ENCODE measurements around the gene LILRA6.
"Not testable (repeated sequence)": the region's sequence is repeated elsewhere in the genome, so short reads cannot be mapped to it uniquely, and the experiment has no call there.

DNA sequence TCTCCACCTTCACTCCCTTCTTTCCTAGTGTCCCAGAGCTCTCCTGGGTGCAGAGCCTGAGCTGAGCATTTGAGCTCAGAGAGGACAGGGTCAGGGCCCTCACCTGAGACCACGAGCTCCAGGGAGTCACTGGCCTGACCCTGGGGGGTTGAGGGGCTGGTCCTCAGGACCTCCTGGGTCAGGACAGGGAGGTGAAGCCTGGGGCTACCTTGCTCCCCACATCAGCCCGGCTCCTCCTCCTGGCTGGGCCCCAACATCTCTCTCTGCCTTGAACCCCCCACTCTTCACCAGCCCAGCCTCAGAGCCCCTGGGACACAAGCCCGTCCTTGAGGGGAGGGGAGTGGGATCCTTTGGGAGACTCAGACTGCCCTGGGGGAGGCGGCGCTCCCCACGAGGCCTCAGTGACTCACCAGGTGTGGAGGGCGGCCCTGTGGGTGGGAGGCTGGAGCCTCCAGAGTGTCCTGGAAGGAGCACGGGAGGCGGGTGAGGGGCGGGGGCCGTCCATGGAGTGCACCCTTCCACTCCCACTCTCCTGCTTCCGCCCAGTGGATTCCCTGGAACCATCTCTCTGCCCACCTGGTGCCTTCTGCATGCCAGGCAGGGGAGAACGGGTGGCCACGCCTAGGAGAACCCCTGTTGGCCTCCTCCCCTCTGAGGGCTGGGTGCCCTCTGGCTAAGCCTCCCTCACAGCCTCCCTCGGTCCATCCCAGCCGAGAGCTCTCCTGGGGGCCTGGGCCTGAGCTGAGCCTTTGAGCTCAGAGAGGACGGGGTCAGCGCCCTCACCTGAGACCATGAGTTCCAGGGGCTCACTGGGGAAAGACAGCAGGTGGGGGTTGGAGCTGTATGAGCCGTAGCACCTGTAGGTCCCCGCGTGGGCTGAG is 2.9 kb downstream of the LILRA6 start:
- TF ChIP-seq, protein P1, sequence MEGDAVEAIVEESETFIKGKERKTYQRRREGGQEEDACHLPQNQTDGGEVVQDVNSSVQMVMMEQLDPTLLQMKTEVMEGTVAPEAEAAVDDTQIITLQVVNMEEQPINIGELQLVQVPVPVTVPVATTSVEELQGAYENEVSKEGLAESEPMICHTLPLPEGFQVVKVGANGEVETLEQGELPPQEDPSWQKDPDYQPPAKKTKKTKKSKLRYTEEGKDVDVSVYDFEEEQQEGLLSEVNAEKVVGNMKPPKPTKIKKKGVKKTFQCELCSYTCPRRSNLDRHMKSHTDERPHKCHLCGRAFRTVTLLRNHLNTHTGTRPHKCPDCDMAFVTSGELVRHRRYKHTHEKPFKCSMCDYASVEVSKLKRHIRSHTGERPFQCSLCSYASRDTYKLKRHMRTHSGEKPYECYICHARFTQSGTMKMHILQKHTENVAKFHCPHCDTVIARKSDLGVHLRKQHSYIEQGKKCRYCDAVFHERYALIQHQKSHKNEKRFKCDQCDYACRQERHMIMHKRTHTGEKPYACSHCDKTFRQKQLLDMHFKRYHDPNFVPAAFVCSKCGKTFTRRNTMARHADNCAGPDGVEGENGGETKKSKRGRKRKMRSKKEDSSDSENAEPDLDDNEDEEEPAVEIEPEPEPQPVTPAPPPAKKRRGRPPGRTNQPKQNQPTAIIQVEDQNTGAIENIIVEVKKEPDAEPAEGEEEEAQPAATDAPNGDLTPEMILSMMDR (IDR thresholded peaks at IDR 0.05; ENCODE audit: low read depth, low read length) = not testable (repeated sequence)
- not testable (repeated sequence) for TF ChIP-seq EZH2phosphoT487 (IDR thresholded peaks at IDR 0.05; ENCODE audit: low read depth)

All from OCI-LY3 (cell line).